Activated CD4-positive, alpha-beta T cell treated with anti-CD3 and anti-CD28 coated beads, Interleukin-2, Interleukin-4, amounts not matched to agents 100 ng/mL and 50 ng/mL, durations not matched to agents 16 hours and 8 hours (primary cell): ENCODE results near the gene PF4V1.
"Not testable (repeated sequence)": the region's sequence is repeated elsewhere in the genome, so short reads cannot be mapped to it uniquely, and the experiment has no call there.

Experiments used
- DNase-seq: peaks from one replicate; pipeline ENCODE4 v3.0.0-alpha.2; 2020; ENCODE audit warnings: low spot score

Gene PF4V1

GRCh38 chr4:73870768-73871167 lies 17.7 kb downstream of the PF4V1 start:
- DNase-seq, result no peak

GRCh38 chr4:73871511-73872310 lies 18.6 kb downstream of the PF4V1 start:
- no peak for DNase-seq

GRCh38 chr4:73872316-73873108 lies 19.4 kb downstream of the PF4V1 start:
- no peak for DNase-seq

GRCh38 chr4:73874386-73874785 lies 21.3 kb downstream of the PF4V1 start:
- no peak for DNase-seq

- DNase-seq, result no peak
Observed at GRCh38 chr4:73875401-73875800, 22.3 kb downstream of the PF4V1 start.

GRCh38 chr4:73883306-73883705 lies 30.2 kb downstream of the PF4V1 start:
- no peak for DNase-seq

GRCh38 chr4:73885574-73886267 lies 32.6 kb downstream of the PF4V1 start:
- DNase-seq, result no peak

GRCh38 chr4:73891326-73891725 lies 38.2 kb downstream of the PF4V1 start:
- DNase-seq, result no peak

- DNase-seq, result no peak
Observed at GRCh38 chr4:73891739-73892405, 38.8 kb downstream of the PF4V1 start.

- DNase-seq, result no peak
Observed at GRCh38 chr4:73892966-73893365, 39.9 kb downstream of the PF4V1 start.

GRCh38 chr4:73894001-73894400 lies 40.9 kb downstream of the PF4V1 start:
- no peak for DNase-seq

GRCh38 chr4:73895201-73896175 lies 42.4 kb downstream of the PF4V1 start:
- no peak for DNase-seq

- no peak for DNase-seq
Observed at GRCh38 chr4:73896416-73896815, 43.3 kb downstream of the PF4V1 start.

GRCh38 chr4:73897380-73898136 lies 44.5 kb downstream of the PF4V1 start:
- DNase-seq, result no peak

- DNase-seq, result not testable (repeated sequence)
Observed at GRCh38 chr4:73899338-73899737, 46.2 kb downstream of the PF4V1 start.

- DNase-seq, result no peak
Observed at GRCh38 chr4:73901031-73901430, 47.9 kb downstream of the PF4V1 start.

- DNase-seq, result no peak
Observed at GRCh38 chr4:73902038-73902637, 49.0 kb downstream of the PF4V1 start.

- DNase-seq, result no peak
Observed at GRCh38 chr4:73902817-73903547, 49.9 kb downstream of the PF4V1 start.
